HG03565 (cell line): ENCODE results near the gene TOMM34.

Experiments
- ATAC-seq: cut with Tn5 transposase; IDR thresholded peaks from one replicate; pipeline ENCODE4 v1.9.1; 2021; ENCODE audit warnings: mild to moderate bottlenecking, moderate library complexity; ENCODE audit not compliant: unreplicated experiment

Gene TOMM34

GRCh38 chr20:44963325-44964215, 3.4 kb upstream of the TOMM34 start:
- no peak for ATAC-seq

GRCh38 chr20:44962483-44962882, 2.3 kb upstream of the TOMM34 start:
- ATAC-seq = no peak

GRCh38 chr20:44961870-44962267, 1.7 kb upstream of the TOMM34 start:
- no peak for ATAC-seq

GRCh38 chr20:44961011-44961869, 1.0 kb upstream of the TOMM34 start:
- no peak for ATAC-seq

- no peak for ATAC-seq
These were observed 527 bp downstream of the TOMM34 start for GRCh38 chr20:44959638-44960102.

GRCh38 chr20:44959082-44959637, 1.0 kb downstream of the TOMM34 start:
- no peak for ATAC-seq

GRCh38 chr20:44958276-44958675, 1.9 kb downstream of the TOMM34 start:
- ATAC-seq = no peak

- ATAC-seq = no peak
These were observed 3.8 kb downstream of the TOMM34 start for GRCh38 chr20:44956410-44956809.

- no peak for ATAC-seq
These were observed 4.9 kb downstream of the TOMM34 start for GRCh38 chr20:44955270-44955669.

- ATAC-seq = no peak
These were observed 6.0 kb downstream of the TOMM34 start for GRCh38 chr20:44954211-44954610.

- ATAC-seq = no peak
These were observed 7.5 kb downstream of the TOMM34 start for GRCh38 chr20:44952731-44953130.

- no peak for ATAC-seq
These were observed 9.8 kb downstream of the TOMM34 start for GRCh38 chr20:44950368-44950767.

GRCh38 chr20:44948513-44948912, 11.7 kb downstream of the TOMM34 start:
- ATAC-seq = no peak

GRCh38 chr20:44948107-44948506, 12.1 kb downstream of the TOMM34 start:
- no peak for ATAC-seq

GRCh38 chr20:44946271-44946852, 13.8 kb downstream of the TOMM34 start:
- no peak for ATAC-seq

- ATAC-seq = no peak
These were observed 14.9 kb downstream of the TOMM34 start for GRCh38 chr20:44945261-44945660.

GRCh38 chr20:44943828-44944227, 16.4 kb downstream of the TOMM34 start:
- ATAC-seq = no peak

GRCh38 chr20:44942264-44942973, 17.8 kb downstream of the TOMM34 start:
- ATAC-seq = no peak

- no peak for ATAC-seq
These were observed 19.0 kb downstream of the TOMM34 start for GRCh38 chr20:44941120-44941691.

- no peak for ATAC-seq
These were observed 21.6 kb downstream of the TOMM34 start for GRCh38 chr20:44938637-44939036.
